ENCODE measurements around the gene HPCAL1.

The HPCAL1 gene

DNA sequence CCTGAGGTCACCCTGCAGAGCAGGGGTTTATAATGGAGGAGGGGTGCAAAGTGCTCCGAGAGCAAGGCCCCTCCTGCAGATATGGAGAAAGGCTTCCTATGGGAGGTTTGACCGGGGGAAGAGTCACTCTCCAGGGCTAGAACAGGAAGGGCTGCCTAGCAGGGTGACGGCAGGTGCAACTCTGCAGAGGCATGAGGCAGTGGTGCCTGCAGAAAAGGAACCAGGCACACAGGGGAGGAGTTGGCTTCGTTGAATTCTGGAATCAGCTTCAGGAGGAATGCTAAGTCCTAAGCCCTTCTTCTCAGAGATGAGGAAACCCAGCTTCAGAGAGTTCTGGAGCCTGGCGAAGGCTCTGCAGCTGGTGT, 17.5 kb upstream of the HPCAL1 start:
- DNase-seq (ENCODE audit: extremely low spot score) = no peak
- POLR2A ChIA-PET = no interaction called here
- TF ChIP-seq, protein P1, sequence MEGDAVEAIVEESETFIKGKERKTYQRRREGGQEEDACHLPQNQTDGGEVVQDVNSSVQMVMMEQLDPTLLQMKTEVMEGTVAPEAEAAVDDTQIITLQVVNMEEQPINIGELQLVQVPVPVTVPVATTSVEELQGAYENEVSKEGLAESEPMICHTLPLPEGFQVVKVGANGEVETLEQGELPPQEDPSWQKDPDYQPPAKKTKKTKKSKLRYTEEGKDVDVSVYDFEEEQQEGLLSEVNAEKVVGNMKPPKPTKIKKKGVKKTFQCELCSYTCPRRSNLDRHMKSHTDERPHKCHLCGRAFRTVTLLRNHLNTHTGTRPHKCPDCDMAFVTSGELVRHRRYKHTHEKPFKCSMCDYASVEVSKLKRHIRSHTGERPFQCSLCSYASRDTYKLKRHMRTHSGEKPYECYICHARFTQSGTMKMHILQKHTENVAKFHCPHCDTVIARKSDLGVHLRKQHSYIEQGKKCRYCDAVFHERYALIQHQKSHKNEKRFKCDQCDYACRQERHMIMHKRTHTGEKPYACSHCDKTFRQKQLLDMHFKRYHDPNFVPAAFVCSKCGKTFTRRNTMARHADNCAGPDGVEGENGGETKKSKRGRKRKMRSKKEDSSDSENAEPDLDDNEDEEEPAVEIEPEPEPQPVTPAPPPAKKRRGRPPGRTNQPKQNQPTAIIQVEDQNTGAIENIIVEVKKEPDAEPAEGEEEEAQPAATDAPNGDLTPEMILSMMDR (IDR thresholded peaks at IDR 0.05; ENCODE audit: control extremely low read depth, extremely low read depth, low read depth, missing control alignments) = no peak
- CTCF ChIA-PET = interaction anchor here (1.5 to 2.8 kb wide), 2 partner anchors 12 to 16 kb away, joined by 3 to 10 read pairs; no protein-coding TSS in a partner anchor

DNA sequence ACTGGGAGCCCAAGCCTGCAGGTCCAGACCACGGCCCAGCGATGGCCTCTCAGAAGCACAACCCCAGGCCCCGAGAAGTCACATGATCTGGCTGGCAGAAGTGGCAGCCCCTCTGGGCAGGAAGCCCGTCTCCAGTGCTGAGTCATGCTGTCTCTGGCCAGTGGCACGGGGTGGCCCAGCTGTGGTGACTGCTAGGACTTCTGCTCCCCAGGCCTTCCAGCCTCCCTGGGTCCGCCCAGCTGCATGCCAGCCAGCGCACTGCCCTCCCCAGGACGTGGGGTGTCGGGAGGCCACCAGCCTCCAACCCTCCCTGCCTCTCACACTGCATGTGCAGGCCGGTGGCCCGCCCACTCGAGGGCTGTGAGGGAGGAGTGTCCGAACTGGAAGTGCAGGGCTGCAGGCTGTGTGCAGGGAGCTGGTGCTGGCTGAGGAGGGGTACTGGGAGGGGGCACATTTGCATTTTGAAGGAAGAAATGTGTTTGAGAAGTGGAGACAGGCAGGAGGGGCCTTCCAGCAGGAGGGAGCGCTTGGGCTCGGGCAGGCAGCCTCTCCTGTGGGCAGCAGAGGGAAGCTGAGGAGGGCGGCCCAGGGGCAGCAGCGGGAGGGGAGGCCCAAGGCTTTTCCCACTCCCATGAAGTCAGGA, 17.0 kb upstream of the HPCAL1 start:
- CTCF ChIA-PET = interaction anchor here (1.2 to 2.8 kb wide), 3 partner anchors 10 to 124 kb away, joined by 3 to 10 read pairs (median 5); no protein-coding TSS in a partner anchor
- POLR2A ChIA-PET = no interaction called here
- DNase-seq (ENCODE audit: extremely low spot score) = no peak
- TF ChIP-seq, protein P1 (IDR thresholded peaks at IDR 0.05; ENCODE audit: control extremely low read depth, extremely low read depth, low read depth, missing control alignments) = no peak

DNA sequence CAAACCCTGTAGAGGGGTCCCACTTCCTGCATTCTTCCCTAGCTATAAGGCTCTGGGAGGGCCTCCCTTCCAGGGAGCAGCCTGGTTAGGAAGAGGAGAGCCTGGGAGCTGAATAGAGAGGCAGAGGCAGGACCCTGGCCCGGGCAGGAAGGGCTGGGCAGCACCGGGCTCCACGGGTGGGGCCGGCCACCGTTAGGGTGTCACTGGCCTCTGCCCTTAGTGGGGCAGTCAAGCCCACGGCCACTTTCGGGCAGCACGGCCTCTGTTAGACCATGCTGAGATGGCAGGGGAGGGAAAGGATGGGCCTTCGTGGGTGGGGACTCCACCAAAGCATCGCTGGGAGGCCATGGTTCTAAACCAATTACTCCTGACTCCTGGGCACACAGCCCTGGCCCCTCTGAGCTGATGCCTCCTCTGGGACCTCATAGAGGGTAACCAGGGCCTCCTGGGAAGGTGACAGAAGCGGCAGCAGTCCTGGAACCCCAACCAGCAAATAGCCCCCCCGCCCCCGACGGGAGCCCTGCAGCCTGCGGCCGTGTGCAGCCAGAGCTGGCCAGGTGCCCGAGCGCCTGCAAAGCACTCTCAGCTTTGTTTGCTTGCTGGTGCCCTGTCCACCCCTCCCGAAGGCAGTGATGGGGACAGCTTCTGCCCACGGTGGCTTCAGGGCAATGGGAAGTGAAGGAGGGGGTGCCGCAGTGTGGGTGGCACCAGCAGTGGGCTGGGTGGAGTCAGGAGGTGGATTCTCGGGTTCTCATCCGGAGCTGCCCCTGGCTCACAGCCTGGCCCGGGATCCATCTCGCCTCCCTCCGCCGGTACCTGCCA, 16.3 kb upstream of the HPCAL1 start:
- CTCF ChIA-PET = interaction anchor here (1.2 to 2.8 kb wide), 3 partner anchors 9 to 123 kb away, joined by 3 to 10 read pairs (median 5); no protein-coding TSS in a partner anchor
- TF ChIP-seq, protein P1 (IDR thresholded peaks at IDR 0.05; ENCODE audit: control extremely low read depth, extremely low read depth, low read depth, missing control alignments) = no peak
- POLR2A ChIA-PET = interaction anchor here (0.6 kb wide), 1 partner anchor 64 kb away, joined by 3 read pairs; no protein-coding TSS in a partner anchor
- DNase-seq (ENCODE audit: extremely low spot score) = no peak

DNA sequence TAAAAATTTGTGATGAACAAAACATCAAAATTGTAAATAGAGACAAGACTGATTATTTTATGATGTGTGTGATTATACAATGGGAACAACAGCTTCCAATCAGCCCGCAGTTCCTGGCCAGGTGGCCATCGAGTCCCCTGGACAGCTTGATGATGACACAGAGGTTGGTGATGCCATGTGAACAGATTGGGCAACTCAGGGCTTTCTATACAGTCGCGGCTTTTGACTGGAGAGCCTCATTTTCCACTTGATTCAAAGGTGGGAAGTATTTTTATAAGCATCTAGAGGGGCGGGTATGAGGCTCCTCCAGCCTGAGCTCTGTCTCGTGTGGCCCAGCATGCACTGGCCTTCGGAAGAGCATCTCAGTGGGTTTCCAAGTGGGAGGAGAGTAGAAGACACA, 14.9 kb upstream of the HPCAL1 start:
- TF ChIP-seq, protein P1 (IDR thresholded peaks at IDR 0.05; ENCODE audit: control extremely low read depth, extremely low read depth, low read depth, missing control alignments) = no peak
- POLR2A ChIA-PET = no interaction called here
- no peak for DNase-seq (ENCODE audit: extremely low spot score)
- CTCF ChIA-PET = interaction anchor here (1.7 to 2.8 kb wide), 2 partner anchors 14 to 122 kb away, joined by 5 to 10 read pairs; no protein-coding TSS in a partner anchor

DNA sequence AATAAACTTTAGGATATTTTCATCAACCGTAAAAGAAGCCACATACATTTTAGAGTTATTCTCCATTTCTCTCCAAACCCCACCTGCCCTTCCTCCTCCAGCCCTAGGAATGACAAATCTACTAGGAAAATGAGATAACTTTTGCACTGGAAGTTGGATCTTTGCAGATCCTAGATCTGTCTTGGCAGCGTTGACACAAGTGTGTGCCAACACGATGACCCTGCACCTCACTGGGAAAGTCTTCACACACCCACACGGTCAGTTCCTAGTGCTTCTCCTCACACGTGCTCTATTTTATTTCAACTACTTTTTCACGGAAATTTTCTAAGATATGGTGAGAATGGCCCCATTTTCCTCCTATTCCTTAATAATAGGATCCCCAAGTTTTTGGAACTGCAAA, 14.1 kb upstream of the HPCAL1 start:
- TF ChIP-seq, protein P1 (IDR thresholded peaks at IDR 0.05; ENCODE audit: control extremely low read depth, extremely low read depth, low read depth, missing control alignments) = no peak
- ChIA-PET POLR2A (no interaction called here), CTCF (interaction anchor here (1.0 kb wide), 1 partner anchor 14 kb away, joined by 4 read pairs; the partner anchor contains the start of gene HPCAL1)
- no peak for DNase-seq (ENCODE audit: extremely low spot score)

DNA sequence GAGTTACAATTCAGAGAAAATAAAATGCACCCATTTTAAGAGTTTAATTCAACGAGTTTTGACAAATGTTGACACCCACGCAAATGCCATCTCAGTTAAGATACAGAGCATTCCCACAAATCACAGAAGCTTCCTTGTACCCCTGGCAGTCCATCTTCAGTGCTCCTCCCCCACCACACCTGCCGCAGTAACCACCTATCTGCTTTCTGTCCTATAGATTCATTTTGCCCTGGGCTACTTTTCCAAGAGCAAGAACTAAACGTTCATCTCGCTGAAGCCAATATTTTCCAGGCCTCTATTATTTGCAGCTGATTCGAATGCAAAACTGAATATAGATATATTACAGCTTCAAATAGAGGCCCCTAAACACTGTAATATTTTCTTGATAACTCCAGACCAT, 13.4 kb upstream of the HPCAL1 start:
- CTCF ChIA-PET = interaction anchor here (0.8 to 1.0 kb wide), 2 partner anchors 11 to 14 kb away, joined by 3 to 4 read pairs; partner anchors contain the start of gene HPCAL1
- POLR2A ChIA-PET = no interaction called here
- no peak for DNase-seq (ENCODE audit: extremely low spot score)
- TF ChIP-seq, protein P1 (IDR thresholded peaks at IDR 0.05; ENCODE audit: control extremely low read depth, extremely low read depth, low read depth, missing control alignments) = no peak

All from GM10248 (cell line).